Left cardiac atrium (tissue), 4 donors: ENCODE data around the gene TEX26. TPM values are rescaled to one million over a fixed set of nuclear protein-coding genes. Genes with fewer than 3 reads are reported as not detected.
A peak's percentile ranks its signal among the peaks of the same experiment; 100 is the strongest.

ENCODE experiments used
- ATAC-seq, 2 donors: fragments of 200-7000 bp; cut with Tn5 transposase; one replicate each; pipeline ENCODE4 v1.9.1; 2020; ENCODE audit warnings: mild to moderate bottlenecking in 2 of 2, moderate library complexity in 2 of 2
- DNase-seq: peaks from one replicate; pipeline ENCODE4 v3.0.0-alpha.2; 2020
- intact Hi-C, 2 donors: fragments of 100-400 bp; cut with DNase I; formaldehyde crosslinking; loops; one replicate each; pipeline versions ENCODE4 v1.14.1 to v1.15.1; 2022 to 2023
- long read RNA-seq: library from polyadenylated mRNA; unstranded; transcript quantifications from one replicate; pipeline ENCODE4 v2.0.0, GENCODE V29; 2021
- total RNA-seq, 2 donors: library from RNA; stranded (reverse); fragmentation: NEBNext Ultra II Directional; extraction: Animal tissue kit (Norgen Biotek cat#: 25700); gene quantifications; one replicate each; pipeline ENCODE4 v1.2.1, GENCODE V29; 2021
- donor health status: DM: no; HTN: yes; CAD: no.
- donor health status: DM: no; HTN: yes; CAD: no; lungs with severe emphysema.
- donor health status: DM: yes; HTN: yes; CAD: no.
- donor health status: Dilated cardiomyopathy.

TEX26 gene
- total RNA-seq = under 1 TPM; 0.15 to 0.37 TPM
- long read RNA-seq = 0 reads

GRCh38 chr13:30932481-30933353, at the start of gene TEX26:
Gene TEX26, plus strand, starts transcription at chr13:30932656. Its CDS starts 60 bp downstream, at chr13:30932716.
- peak; percentile 57 for DNase-seq
- ATAC-seq = peak; percentile 39 to 72
- intact Hi-C loops = no loop called here

- no peak for ATAC-seq
- no peak for DNase-seq
- intact Hi-C loops = no loop called here
Observed at GRCh38 chr13:30882996-30883766, 49.3 kb upstream of the TEX26 start.

- ATAC-seq (no peak), DNase-seq (no peak)
- intact Hi-C loops = no loop called here
Observed at GRCh38 chr13:30884543-30884942, 47.9 kb upstream of the TEX26 start.

- DNase-seq = no peak
- intact Hi-C loops = no loop called here
- ATAC-seq = no peak
Observed at GRCh38 chr13:30889196-30889690, 43.2 kb upstream of the TEX26 start.

GRCh38 chr13:30892966-30893365, 39.5 kb upstream of the TEX26 start:
- intact Hi-C loops = no loop called here
- DNase-seq = peak; percentile 70
- peak; percentile 44 to 78 for ATAC-seq

GRCh38 chr13:30895773-30896172, 36.7 kb upstream of the TEX26 start:
- ATAC-seq (peak; percentile 60 to 72), DNase-seq (peak; percentile 66)
- intact Hi-C loops = no loop called here

- no peak for ATAC-seq
- DNase-seq = no peak
- intact Hi-C loops = no loop called here
Observed at GRCh38 chr13:30898070-30898469, 34.4 kb upstream of the TEX26 start.

- intact Hi-C loops = no loop called here
- ATAC-seq (peak; percentile 80 to 92), DNase-seq (peak; percentile 70)
Observed at GRCh38 chr13:30898678-30899241, 33.7 kb upstream of the TEX26 start.

- DNase-seq (no peak), ATAC-seq (peak in 1 of 2 donors; percentile 49)
- intact Hi-C loops = no loop called here
Observed at GRCh38 chr13:30900436-30900835, 32.0 kb upstream of the TEX26 start.

- no peak for ATAC-seq
- intact Hi-C loops = no loop called here
- no peak for DNase-seq
Observed at GRCh38 chr13:30900952-30901749, 31.3 kb upstream of the TEX26 start.

- ATAC-seq (no peak), DNase-seq (no peak)
- intact Hi-C loops = no loop called here
Observed at GRCh38 chr13:30904043-30904442, 28.4 kb upstream of the TEX26 start.

- DNase-seq = peak; percentile 92
- ATAC-seq = peak; percentile 84 to 91
- intact Hi-C loops = no loop called here
Observed at GRCh38 chr13:30905932-30906383, 26.5 kb upstream of the TEX26 start, which contains the start of gene MEDAG. Gene MEDAG, plus strand, starts transcription at chr13:30906271. Its CDS starts 245 bp downstream, at chr13:30906516.

- ATAC-seq (peak; percentile 29 to 38), DNase-seq (peak; percentile 32)
- intact Hi-C loops = no loop called here
Observed at GRCh38 chr13:30906411-30907051, 25.9 kb upstream of the TEX26 start.

GRCh38 chr13:30907121-30907861, 25.2 kb upstream of the TEX26 start:
- intact Hi-C loops = no loop called here
- ATAC-seq = peak; percentile 5 to 16
- no peak for DNase-seq

- intact Hi-C loops = no loop called here
- DNase-seq = peak; percentile 67
- ATAC-seq = peak; percentile 63 to 73
Observed at GRCh38 chr13:30908416-30908980, 24.0 kb upstream of the TEX26 start.

- ATAC-seq = no peak
- intact Hi-C loops = no loop called here
Observed at GRCh38 chr13:30910676-30911075, 21.8 kb upstream of the TEX26 start.

More at GRCh38 chr13:30910676-30911075, 21.8 kb upstream of the TEX26 start:
- no peak for DNase-seq
